ENCODE measurements around the gene COL25A1.

COL25A1 gene

GRCh38 chr4:109263721-109264120, 38.7 kb downstream of the COL25A1 start:
- Histone ChIP-seq H3K9ac (ENCODE audit: low read length) (no peak overlapping the region), H3K4me1 (ENCODE audit: low read length) (no peaks in the 10 kb centered on the region), H2AFZ (ENCODE audit: low read depth, low read length) (no peak overlapping the region), H3K27me3 (ENCODE audit: low read depth, low read length) (no peaks in the 10 kb centered on the region), H3K9me3 (ENCODE audit: insufficient read depth, low read length) (no peaks in the 10 kb centered on the region), H4K20me1 (ENCODE audit: insufficient read depth, low read length) (no peaks in the 10 kb centered on the region), H3K4me2 (ENCODE audit: low read length) (no peak overlapping the region), H3K4me3 (ENCODE audit: low read length) (no peak overlapping the region), H3K36me3 (replicated peaks; ENCODE audit: low read depth, low read length) (no peaks in the 10 kb centered on the region), H3K79me2 (ENCODE audit: low read length) (no peaks in the 10 kb centered on the region), H3K27ac (ENCODE audit: low read length) (no peak overlapping the region)
- no peak for TF ChIP-seq EZH2phosphoT487 (IDR thresholded peaks at IDR 0.05; ENCODE audit: low read depth)
- TF ChIP-seq CTCF (IDR thresholded peaks at IDR 0.05; ENCODE audit: low read depth, low read length) = no peak

DNA sequence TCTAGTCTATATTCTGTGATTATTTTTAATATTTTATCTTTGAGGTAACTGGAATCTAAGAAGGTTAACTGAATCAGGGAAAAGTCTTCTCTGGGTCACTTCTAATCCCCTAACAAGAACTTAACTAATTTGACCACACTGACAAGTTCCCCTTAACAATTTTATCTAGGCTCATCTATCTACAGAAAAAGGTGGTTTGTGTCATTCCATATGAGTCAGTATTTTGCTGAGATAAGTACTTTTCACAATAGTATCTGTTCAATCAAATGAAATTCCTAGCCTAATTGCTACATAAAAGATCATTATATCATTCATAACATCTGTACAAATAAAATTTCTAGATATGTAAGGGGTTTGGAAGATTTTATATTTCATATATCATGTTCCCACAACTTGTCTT, 45.6 kb downstream of the COL25A1 start:
- Histone ChIP-seq H4K20me1 (ENCODE audit: insufficient read depth, low read length) (no peaks in the 10 kb centered on the region), H3K27ac (ENCODE audit: low read length) (no peak overlapping the region), H3K79me2 (ENCODE audit: low read length) (no peaks in the 10 kb centered on the region), H3K4me3 (ENCODE audit: low read length) (no peak overlapping the region), H3K4me1 (ENCODE audit: low read length) (no peaks in the 10 kb centered on the region), H2AFZ (ENCODE audit: low read depth, low read length) (no peak overlapping the region), H3K9me3 (ENCODE audit: insufficient read depth, low read length) (no peaks in the 10 kb centered on the region), H3K36me3 (replicated peaks; ENCODE audit: low read depth, low read length) (no peaks in the 10 kb centered on the region), H3K9ac (ENCODE audit: low read length) (no peak overlapping the region), H3K4me2 (ENCODE audit: low read length) (no peak overlapping the region), H3K27me3 (ENCODE audit: low read depth, low read length) (no peaks in the 10 kb centered on the region)
- TF ChIP-seq EZH2phosphoT487 (IDR thresholded peaks at IDR 0.05; ENCODE audit: low read depth) = no peak
- no peak for TF ChIP-seq CTCF (IDR thresholded peaks at IDR 0.05; ENCODE audit: low read depth, low read length)

GRCh38 chr4:109254845-109255244, 47.6 kb downstream of the COL25A1 start:
- Histone ChIP-seq H3K36me3 (replicated peaks; ENCODE audit: low read depth, low read length) (no peaks in the 10 kb centered on the region), H3K9me3 (ENCODE audit: insufficient read depth, low read length) (no peaks in the 10 kb centered on the region), H3K27ac (ENCODE audit: low read length) (no peak overlapping the region), H2AFZ (ENCODE audit: low read depth, low read length) (no peak overlapping the region), H3K27me3 (ENCODE audit: low read depth, low read length) (no peaks in the 10 kb centered on the region), H4K20me1 (ENCODE audit: insufficient read depth, low read length) (no peaks in the 10 kb centered on the region), H3K4me3 (ENCODE audit: low read length) (no peak overlapping the region), H3K9ac (ENCODE audit: low read length) (no peak overlapping the region), H3K4me2 (ENCODE audit: low read length) (no peak overlapping the region), H3K4me1 (ENCODE audit: low read length) (no peaks in the 10 kb centered on the region), H3K79me2 (ENCODE audit: low read length) (no peaks in the 10 kb centered on the region)
- TF ChIP-seq CTCF (IDR thresholded peaks at IDR 0.05; ENCODE audit: low read depth, low read length) (no peak), EZH2phosphoT487 (IDR thresholded peaks at IDR 0.05; ENCODE audit: low read depth) (no peak)

DNA sequence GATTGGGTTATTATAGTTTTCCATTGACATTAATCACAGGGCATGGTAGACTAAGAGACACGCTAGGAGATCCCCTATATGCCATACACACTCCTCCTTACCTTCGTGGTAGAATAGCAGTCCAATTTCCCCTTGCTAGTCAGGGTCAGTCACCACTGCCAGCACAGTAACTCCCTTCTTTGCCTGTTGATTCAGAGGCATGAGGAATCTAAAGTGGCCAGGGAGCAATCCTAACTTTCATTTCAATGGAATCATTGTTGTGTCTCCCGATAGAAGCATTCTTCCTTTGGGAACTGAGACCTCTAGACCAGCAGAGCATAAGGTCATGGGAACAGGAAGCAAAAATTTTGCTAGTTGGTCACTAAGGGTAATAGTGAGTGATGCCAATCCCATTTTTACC, 51.1 kb downstream of the COL25A1 start:
- Histone ChIP-seq H2AFZ (ENCODE audit: low read depth, low read length) (no peak overlapping the region), H3K4me3 (ENCODE audit: low read length) (no peak overlapping the region), H3K4me2 (ENCODE audit: low read length) (no peak overlapping the region), H3K9me3 (ENCODE audit: insufficient read depth, low read length) (no peaks in the 10 kb centered on the region), H3K9ac (ENCODE audit: low read length) (no peak overlapping the region), H3K27ac (ENCODE audit: low read length) (no peak overlapping the region), H3K79me2 (ENCODE audit: low read length) (no peaks in the 10 kb centered on the region), H4K20me1 (ENCODE audit: insufficient read depth, low read length) (no peaks in the 10 kb centered on the region), H3K27me3 (ENCODE audit: low read depth, low read length) (no peaks in the 10 kb centered on the region), H3K4me1 (ENCODE audit: low read length) (no peaks in the 10 kb centered on the region), H3K36me3 (replicated peaks; ENCODE audit: low read depth, low read length) (no peaks in the 10 kb centered on the region)
- TF ChIP-seq EZH2phosphoT487 (IDR thresholded peaks at IDR 0.05; ENCODE audit: low read depth) = no peak
- no peak for TF ChIP-seq CTCF (IDR thresholded peaks at IDR 0.05; ENCODE audit: low read depth, low read length)
